ENCODE data around the gene TPI1. TPM values are rescaled to one million over a fixed set of nuclear protein-coding genes. Genes with fewer than 3 reads are reported as not detected.

The TPI1 gene
- total RNA-seq, 1 experiment from 2014 or later, result 1,177 TPM

DNA sequence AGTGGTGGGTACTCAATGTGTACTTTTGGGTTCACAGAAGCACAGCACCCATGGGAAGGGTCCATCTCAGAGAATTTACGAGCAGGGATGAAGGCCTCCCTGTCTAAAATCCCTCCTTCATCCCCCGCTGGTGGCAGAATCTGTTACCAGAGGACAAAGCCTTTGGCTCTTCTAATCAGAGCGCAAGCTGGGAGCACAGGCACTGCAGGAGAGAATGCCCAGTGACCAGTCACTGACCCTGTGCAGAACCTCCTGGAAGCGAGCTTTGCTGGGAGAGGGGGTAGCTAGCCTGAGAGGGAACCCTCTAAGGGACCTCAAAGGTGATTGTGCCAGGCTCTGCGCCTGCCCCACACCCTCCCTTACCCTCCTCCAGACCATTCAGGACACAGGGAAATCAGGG, 47.2 kb upstream of the TPI1 start:
- WGBS (ENCODE audit: extremely low coverage, insufficient read length, low lambda C conversion rate), result no CpG with 5 or more reads among the region's 5 CpGs
- Histone ChIP-seq H3K79me2 (ENCODE audit: insufficient read depth, low read length) (no peaks in the 10 kb centered on the region), H2BK5ac (ENCODE audit: insufficient read length, low read length) (no peak overlapping the region), H3K9me3 (ENCODE audit: control insufficient read depth, low read depth, low read length) (no peaks in the 10 kb centered on the region), H3K4me1 (ENCODE audit: insufficient read depth, low read length) (peaks cover 7% of the 10 kb centered on the region; the same call in 1 of the 2 replicates), H2BK120ac (ENCODE audit: low read depth, low read length, poor library complexity, severe bottlenecking) (no peak overlapping the region), H4K91ac (ENCODE audit: insufficient read length, low read depth, low read length) (no peak overlapping the region), H3K23me2 (ENCODE audit: insufficient read length, low read depth, low read length, poor library complexity, severe bottlenecking) (peaks cover 8% of the 10 kb centered on the region), H2BK12ac (ENCODE audit: insufficient read length, low read depth, low read length) (no peak overlapping the region), H2AFZ (ENCODE audit: low read length) (no peak overlapping the region), H2BK20ac (ENCODE audit: low read depth, low read length, poor library complexity, severe bottlenecking) (no peak overlapping the region), H3K56ac (ENCODE audit: insufficient read length, low read depth, low read length) (no peak overlapping the region), H4K5ac (ENCODE audit: insufficient read length, low read depth, low read length) (no peak overlapping the region), H3K23ac (ENCODE audit: insufficient read length, low read depth, low read length) (no peak overlapping the region), H3K27me3 (ENCODE audit: insufficient read depth, low read length) (peaks cover 4% of the 10 kb centered on the region; the same call in 1 of the 2 replicates), H3K18ac (ENCODE audit: insufficient read length, low read depth, low read length) (no peak overlapping the region), H4K8ac (replicated peaks; ENCODE audit: insufficient read length, low read depth, low read length) (no peak overlapping the region), H3K9ac (ENCODE audit: extremely low read depth, insufficient read length, low read length) (no peak overlapping the region), H3K14ac (ENCODE audit: insufficient read depth, low read length) (no peak overlapping the region), H3T11ph (ENCODE audit: low read length) (no peak overlapping the region), H2BK15ac (ENCODE audit: low read depth, low read length) (no peak overlapping the region), H4K20me1 (ENCODE audit: control insufficient read depth, insufficient read depth, insufficient read length) (peaks cover 2% of the 10 kb centered on the region), H3K4ac (ENCODE audit: low read depth, low read length) (no peak overlapping the region), H3K27ac (ENCODE audit: insufficient read length, low read depth, low read length) (no peak overlapping the region), H3K79me1 (ENCODE audit: insufficient read depth, low read depth, low read length, poor library complexity, severe bottlenecking) (no peaks in the 10 kb centered on the region), H2AK5ac (ENCODE audit: insufficient read length, low read length) (no peak overlapping the region), H3K4me2 (ENCODE audit: insufficient read depth, insufficient read length, low read length) (no peak overlapping the region)
- peak overlapping the region in 1 of 2 experiments; percentile 85; a peak in 2 of 5 replicates for H3K4me3 Mint-ChIP-seq
- H3K9me3 Mint-ChIP-seq, result peaks cover 0 to 2% of the 10 kb centered on the region in 2 experiments; a peak in 1 of 5 replicates
- peaks cover 59 to 62% of the 10 kb centered on the region in 2 experiments for H3K4me1 Mint-ChIP-seq
- H3K27ac Mint-ChIP-seq, result no peak overlapping the region; a peak in 1 of 7 replicates
- DNase-seq, result no peak
- TF ChIP-seq, protein P1, sequence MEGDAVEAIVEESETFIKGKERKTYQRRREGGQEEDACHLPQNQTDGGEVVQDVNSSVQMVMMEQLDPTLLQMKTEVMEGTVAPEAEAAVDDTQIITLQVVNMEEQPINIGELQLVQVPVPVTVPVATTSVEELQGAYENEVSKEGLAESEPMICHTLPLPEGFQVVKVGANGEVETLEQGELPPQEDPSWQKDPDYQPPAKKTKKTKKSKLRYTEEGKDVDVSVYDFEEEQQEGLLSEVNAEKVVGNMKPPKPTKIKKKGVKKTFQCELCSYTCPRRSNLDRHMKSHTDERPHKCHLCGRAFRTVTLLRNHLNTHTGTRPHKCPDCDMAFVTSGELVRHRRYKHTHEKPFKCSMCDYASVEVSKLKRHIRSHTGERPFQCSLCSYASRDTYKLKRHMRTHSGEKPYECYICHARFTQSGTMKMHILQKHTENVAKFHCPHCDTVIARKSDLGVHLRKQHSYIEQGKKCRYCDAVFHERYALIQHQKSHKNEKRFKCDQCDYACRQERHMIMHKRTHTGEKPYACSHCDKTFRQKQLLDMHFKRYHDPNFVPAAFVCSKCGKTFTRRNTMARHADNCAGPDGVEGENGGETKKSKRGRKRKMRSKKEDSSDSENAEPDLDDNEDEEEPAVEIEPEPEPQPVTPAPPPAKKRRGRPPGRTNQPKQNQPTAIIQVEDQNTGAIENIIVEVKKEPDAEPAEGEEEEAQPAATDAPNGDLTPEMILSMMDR (conservative IDR thresholded peaks at IDR 0.05), result no peak
- peaks cover 8 to 12% (median 10%) of the 10 kb centered on the region in 3 experiments; a peak in 6 of 7 replicates for H3K36me3 Mint-ChIP-seq (ENCODE audit: insufficient read depth in 1 of 3, low read depth in 3 of 3)
- H3K27me3 Mint-ChIP-seq (ENCODE audit: low read depth), result peaks cover 66% of the 10 kb centered on the region
